Gastroesophageal sphincter (tissue), 4 donors: Measurements from ENCODE around the gene RSPH9. TPM values are rescaled to one million over a fixed set of nuclear protein-coding genes. Genes with fewer than 3 reads are reported as not detected.
"Not testable (repeated sequence)": the region's sequence is repeated elsewhere in the genome, so short reads cannot be mapped to it uniquely, and the experiment has no call there.

Source experiments
- ATAC-seq: fragments of 150-250 bp; one replicate; pipeline ENCODE4 v1.9.1; 2016; ENCODE audit warnings: mild to moderate bottlenecking, moderate library complexity
- H3K27ac ChIP-seq, 4 donors: fragments of 200-600 bp; sonication (generic) in 3 of 4; 1 replicate in 3 of 4; 2 replicates in 1 of 4; pipeline ENCODE4 v1.5.1; 2016 to 2019
- H3K27me3 ChIP-seq: fragments of 200-600 bp; sonication (generic); one replicate; pipeline ENCODE4 v1.5.1; 2019
- H3K36me3 ChIP-seq, 2 donors: fragments of 200-600 bp; sonication (generic); one replicate each; pipeline ENCODE4 v1.5.1; 2019; ENCODE audit warnings: control low read depth in 1 of 2
- H3K4me1 ChIP-seq, 3 donors: fragments of 200-600 bp; sonication (generic); 1 replicate in 2 of 3; 2 replicates in 1 of 3; pipeline ENCODE4 v1.5.1; 2016 to 2019; ENCODE audit warnings: control low read depth in 2 of 3
- H3K4me3 ChIP-seq, 2 donors: fragments of 200-600 bp; sonication (generic); one replicate each; pipeline ENCODE4 v1.5.1; 2019; ENCODE audit warnings: mild to moderate bottlenecking in 1 of 2, moderate library complexity in 1 of 2
- H3K9me3 ChIP-seq, 3 donors: fragments of 200-600 bp; sonication (generic); one replicate each; pipeline ENCODE4 v1.5.1; 2017 to 2019; ENCODE audit warnings: control low read depth in 2 of 3
- EP300 ChIP-seq: sonication (generic); formaldehyde crosslinking; IDR thresholded peaks from one replicate; pipeline ENCODE4 v1.6.1; 2017; ENCODE audit warnings: antibody characterized with exemption, mild to moderate bottlenecking
- POLR2A ChIP-seq, 2 donors: fragments of 450-650 bp; IDR thresholded peaks; one replicate each; pipeline ENCODE4 v1.6.1; 2017; ENCODE audit warnings: antibody characterized with exemption in 2 of 2, mild to moderate bottlenecking in 2 of 2, moderate library complexity in 1 of 2
- POLR2AphosphoS5 ChIP-seq: sonication (generic); formaldehyde crosslinking; IDR thresholded peaks from one replicate; pipeline ENCODE4 v1.6.1; 2017; ENCODE audit warnings: antibody characterized with exemption
- WGBS, 2 donors: methylation state at CpG; one replicate each; pipeline ENCODE4 v1.1.5; 2018; ENCODE audit warnings: low coverage in 1 of 2; 5-methylcytosine and 5-hydroxymethylcytosine counted together
- total RNA-seq, 4 donors: library from RNA; depleted of rRNA; stranded (reverse); fragments of >200 nt; gene quantifications; one replicate each; pipeline ENCODE4 v1.1.0, GENCODE V29; 2016
- TF ChIP-seq, protein P1 (sequence below), 4 experiments: fragments of 200-600 bp in 2 of 4; fragments of 450-650 bp in 2 of 4; sonication (generic) in 1 of 4; IDR thresholded peaks; one replicate each; pipeline ENCODE4 v1.5.1; 2017 to 2019; ENCODE audit warnings: antibody characterized with exemption in 4 of 4, mild to moderate bottlenecking in 2 of 4, moderate library complexity in 2 of 4

The RSPH9 gene
- total RNA-seq, 4 donors from 2014 or later: 0.16 TPM; not detected in 3

DNA sequence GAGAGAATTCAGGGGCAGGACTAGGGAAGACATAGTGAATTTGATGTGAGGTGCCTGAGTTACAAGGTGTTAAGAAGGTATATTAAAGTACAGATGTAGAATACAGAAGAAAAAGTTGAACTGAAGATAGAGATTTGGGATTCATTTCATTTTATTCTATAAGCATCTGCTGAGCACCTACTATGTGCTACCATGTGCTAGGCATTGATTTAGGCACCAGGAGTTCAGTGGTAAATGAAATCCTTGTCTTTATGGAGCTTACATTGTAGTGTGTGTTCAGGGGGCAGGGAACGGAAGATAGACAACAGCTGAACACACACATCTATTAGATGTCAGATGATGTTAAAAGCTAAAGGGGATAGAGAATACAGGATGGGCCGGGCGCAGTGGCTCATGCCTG, 2.8 kb downstream of the RSPH9 start:
- Histone ChIP-seq H3K27me3 (no peaks in the 10 kb centered on the region), H3K4me3 (no peak overlapping the region), H3K27ac (no peak overlapping the region), H3K9me3 (no peaks in the 10 kb centered on the region), H3K4me1 (peaks cover 0 to 14% (median 0%) of the 10 kb centered on the region in 3 donors), H3K36me3 (peaks cover 0 to 3% of the 10 kb centered on the region in 2 donors)
- TF ChIP-seq, protein P1, sequence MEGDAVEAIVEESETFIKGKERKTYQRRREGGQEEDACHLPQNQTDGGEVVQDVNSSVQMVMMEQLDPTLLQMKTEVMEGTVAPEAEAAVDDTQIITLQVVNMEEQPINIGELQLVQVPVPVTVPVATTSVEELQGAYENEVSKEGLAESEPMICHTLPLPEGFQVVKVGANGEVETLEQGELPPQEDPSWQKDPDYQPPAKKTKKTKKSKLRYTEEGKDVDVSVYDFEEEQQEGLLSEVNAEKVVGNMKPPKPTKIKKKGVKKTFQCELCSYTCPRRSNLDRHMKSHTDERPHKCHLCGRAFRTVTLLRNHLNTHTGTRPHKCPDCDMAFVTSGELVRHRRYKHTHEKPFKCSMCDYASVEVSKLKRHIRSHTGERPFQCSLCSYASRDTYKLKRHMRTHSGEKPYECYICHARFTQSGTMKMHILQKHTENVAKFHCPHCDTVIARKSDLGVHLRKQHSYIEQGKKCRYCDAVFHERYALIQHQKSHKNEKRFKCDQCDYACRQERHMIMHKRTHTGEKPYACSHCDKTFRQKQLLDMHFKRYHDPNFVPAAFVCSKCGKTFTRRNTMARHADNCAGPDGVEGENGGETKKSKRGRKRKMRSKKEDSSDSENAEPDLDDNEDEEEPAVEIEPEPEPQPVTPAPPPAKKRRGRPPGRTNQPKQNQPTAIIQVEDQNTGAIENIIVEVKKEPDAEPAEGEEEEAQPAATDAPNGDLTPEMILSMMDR (IDR thresholded peaks at IDR 0.05): no peak
- no peak for TF ChIP-seq EP300
- TF ChIP-seq POLR2AphosphoS5: no peak
- no peak for TF ChIP-seq POLR2A (IDR thresholded peaks at IDR 0.05)
- WGBS, 2 donors: 87 to 89% methylated on average over 1 to 3 of the region's 3 CpGs
- no peak for ATAC-seq

DNA sequence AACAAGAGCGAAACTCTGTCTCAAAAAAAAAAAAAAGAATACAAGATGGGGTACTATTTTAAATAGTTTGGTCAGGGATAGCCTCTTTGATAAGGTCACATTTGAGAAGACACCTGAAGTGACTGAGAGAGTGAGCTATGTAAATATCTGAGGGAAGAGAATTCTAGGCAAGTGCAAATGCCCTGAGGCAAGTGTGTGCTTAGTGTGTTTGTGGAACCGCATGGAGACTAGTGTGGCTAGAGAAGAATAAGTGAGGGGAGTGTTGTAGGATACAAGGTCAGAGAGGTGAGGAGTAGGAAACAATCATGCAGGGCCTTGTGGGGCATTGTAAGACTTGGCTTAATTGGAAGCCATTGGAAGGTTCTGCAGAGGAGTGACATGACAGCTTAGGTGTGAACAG, 3.4 kb downstream of the RSPH9 start:
- H3K27me3 ChIP-seq: no peaks in the 10 kb centered on the region
- no peak overlapping the region for H3K27ac ChIP-seq
- no peak for ATAC-seq
- H3K36me3 ChIP-seq: no peaks in the 10 kb centered on the region
- 90 to 95% methylated on average over 2 of the region's 2 CpGs for WGBS, 2 donors
- no peaks in the 10 kb centered on the region for H3K9me3 ChIP-seq
- H3K4me3 ChIP-seq: no peak overlapping the region
- peaks cover 0 to 14% (median 0%) of the 10 kb centered on the region in 3 donors for H3K4me1 ChIP-seq
- TF ChIP-seq POLR2A (IDR thresholded peaks at IDR 0.05) (no peak), POLR2AphosphoS5 (no peak), EP300 (no peak)
- TF ChIP-seq, protein P1 (IDR thresholded peaks at IDR 0.05): no peak

DNA sequence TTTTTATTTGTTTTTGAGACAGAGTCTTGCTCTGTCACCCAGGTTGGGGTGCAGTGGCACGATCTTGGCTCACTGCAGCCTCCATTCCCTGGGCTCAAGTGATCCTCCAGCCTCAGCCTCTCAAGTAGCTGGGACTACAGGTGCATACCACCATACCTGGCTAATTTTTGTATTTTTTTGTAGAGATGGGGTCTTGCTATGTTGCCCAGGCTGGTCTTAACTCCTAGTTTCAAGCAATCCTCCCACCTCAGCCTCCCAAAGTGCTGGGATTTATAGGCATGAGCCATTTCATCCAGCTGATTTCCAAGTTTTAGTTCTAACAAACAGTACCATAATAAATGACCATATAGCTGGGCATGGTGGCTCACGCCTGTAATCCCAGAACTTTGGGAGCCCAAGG, 8.0 kb downstream of the RSPH9 start:
- H3K9me3 ChIP-seq, H3K4me3 ChIP-seq, H3K4me1 ChIP-seq, ATAC-seq, H3K27me3 ChIP-seq, H3K27ac ChIP-seq, H3K36me3 ChIP-seq: not testable (repeated sequence)
- 92 to 100% methylated on average over 1 to 2 of the region's 2 CpGs for WGBS, 2 donors

DNA sequence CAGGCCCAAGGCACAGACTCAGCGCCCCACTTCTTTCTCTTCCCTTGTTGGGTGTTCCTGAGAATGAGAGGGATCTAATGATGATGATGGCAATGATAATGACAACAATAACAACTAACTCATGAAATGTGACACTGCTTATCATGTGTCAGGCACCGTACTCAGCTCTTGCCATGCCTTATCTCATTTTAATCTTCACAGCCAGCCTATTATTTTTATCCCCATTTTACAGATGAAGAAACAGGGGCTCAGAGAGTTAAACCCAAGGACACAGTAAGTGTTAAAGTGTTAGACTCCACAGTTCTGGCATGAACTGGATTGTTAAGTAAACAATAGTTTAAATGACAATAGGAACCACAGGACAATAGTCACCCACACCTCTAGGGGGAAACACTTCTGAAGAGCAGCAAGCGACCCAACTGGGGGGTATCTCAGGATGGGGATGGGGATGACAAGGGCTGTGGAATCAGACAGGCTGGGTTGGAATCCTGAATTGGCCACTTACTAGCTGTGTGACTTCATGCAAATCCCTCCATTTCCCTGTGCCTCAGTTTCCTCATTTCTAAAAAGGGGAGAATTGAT, 12.5 kb downstream of the RSPH9 start:
- ATAC-seq: no peak
- no peak overlapping the region for H3K4me3 ChIP-seq
- TF ChIP-seq POLR2A (IDR thresholded peaks at IDR 0.05) (no peak), EP300 (no peak), POLR2AphosphoS5 (no peak)
- TF ChIP-seq, protein P1 (IDR thresholded peaks at IDR 0.05): no peak
- no peak overlapping the region for H3K27ac ChIP-seq
- no peaks in the 10 kb centered on the region for H3K4me1 ChIP-seq
- no peaks in the 10 kb centered on the region for H3K27me3 ChIP-seq
- H3K36me3 ChIP-seq: no peaks in the 10 kb centered on the region
- H3K9me3 ChIP-seq: no peaks in the 10 kb centered on the region
- WGBS, 2 donors: 83 to 98% methylated on average over 1 to 3 of the region's 3 CpGs

DNA sequence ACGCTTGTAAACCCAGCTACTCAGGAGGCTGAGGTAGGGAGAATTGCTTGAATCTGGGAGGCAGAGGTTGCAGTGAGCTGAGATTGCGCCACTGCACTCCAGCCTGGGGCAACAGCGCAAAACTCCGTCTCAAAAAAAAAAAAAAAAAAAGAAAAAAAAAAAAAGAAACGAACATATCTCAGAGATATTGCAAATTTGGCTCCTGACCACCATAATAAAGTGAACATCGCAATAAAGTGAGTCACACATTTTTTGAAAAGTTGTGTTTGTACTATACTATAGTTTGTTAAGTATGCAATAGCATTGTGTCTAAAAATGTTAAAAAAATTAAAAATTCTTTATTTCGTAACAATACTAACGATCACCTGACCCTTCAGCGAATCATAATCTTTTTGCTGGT, 13.3 kb downstream of the RSPH9 start:
- Histone ChIP-seq H3K4me3 (no peak overlapping the region), H3K27ac (no peak overlapping the region), H3K4me1 (no peaks in the 10 kb centered on the region), H3K27me3 (no peaks in the 10 kb centered on the region), H3K9me3 (no peaks in the 10 kb centered on the region), H3K36me3 (no peaks in the 10 kb centered on the region)
- TF ChIP-seq EP300 (no peak), POLR2A (IDR thresholded peaks at IDR 0.05) (no peak), POLR2AphosphoS5 (no peak)
- TF ChIP-seq, protein P1 (IDR thresholded peaks at IDR 0.05): no peak
- 87 to 97% methylated on average over 4 to 8 of the region's 9 CpGs for WGBS, 2 donors
- no peak for ATAC-seq

DNA sequence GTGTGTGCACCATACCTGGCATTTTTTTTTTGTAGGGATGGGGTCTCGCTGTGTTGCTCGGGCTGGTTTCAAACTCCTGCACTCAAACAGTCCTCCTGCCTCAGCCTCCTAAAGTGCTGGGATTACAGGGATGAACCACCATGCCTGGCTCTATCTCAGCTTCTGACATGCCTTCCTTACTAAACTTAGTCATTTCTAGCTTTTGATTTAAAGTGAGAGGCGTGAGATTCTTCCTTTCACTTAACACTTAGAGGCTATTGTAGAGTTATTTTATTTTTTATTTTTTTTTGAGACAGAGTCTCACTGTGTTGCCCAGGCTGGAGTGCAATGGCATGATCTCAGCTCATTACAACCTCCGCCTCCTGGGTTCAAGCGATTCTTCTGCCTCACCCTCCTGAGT, 18.1 kb downstream of the RSPH9 start:
- H3K36me3 ChIP-seq, H3K9me3 ChIP-seq, H3K4me3 ChIP-seq, ATAC-seq, H3K27ac ChIP-seq, H3K27me3 ChIP-seq: not testable (repeated sequence)
- peaks cover 0 to 10% (median 7%) of the 10 kb centered on the region in 3 donors for H3K4me1 ChIP-seq
- 80 to 92% methylated on average over 1 to 5 of the region's 5 CpGs for WGBS, 2 donors
